ENCODE measurements around the gene KCNK17.

Gene KCNK17

GRCh38 chr6:39274471-39274870 lies 39.7 kb downstream of the KCNK17 start:
- DNase-seq (ENCODE audit: extremely low read depth in 1 of 2, low read depth in 1 of 2) = no peak

DNA sequence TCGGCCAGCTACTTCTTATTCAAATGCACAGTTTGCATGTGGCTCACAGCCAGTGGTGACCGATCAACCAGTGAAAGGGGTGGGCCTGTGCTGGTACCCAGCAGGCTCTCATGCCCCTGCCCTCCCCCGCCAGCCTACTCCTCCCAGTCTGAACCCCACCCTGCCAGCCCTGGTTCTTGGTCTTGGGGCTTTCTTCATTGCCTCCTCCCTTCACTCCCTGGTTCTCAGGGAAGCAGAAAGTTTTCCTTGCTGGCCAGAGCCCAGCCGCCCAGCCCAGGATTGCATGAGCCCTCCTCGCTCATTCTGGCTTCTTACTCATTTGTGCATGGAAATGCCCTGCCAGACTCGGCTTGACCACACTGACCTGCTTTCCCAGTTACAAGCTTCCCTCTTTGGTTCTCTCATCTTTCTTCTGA lies 40.8 kb downstream of the KCNK17 start:
- no peak for DNase-seq (ENCODE audit: extremely low read depth in 1 of 2, low read depth in 1 of 2)

DNA sequence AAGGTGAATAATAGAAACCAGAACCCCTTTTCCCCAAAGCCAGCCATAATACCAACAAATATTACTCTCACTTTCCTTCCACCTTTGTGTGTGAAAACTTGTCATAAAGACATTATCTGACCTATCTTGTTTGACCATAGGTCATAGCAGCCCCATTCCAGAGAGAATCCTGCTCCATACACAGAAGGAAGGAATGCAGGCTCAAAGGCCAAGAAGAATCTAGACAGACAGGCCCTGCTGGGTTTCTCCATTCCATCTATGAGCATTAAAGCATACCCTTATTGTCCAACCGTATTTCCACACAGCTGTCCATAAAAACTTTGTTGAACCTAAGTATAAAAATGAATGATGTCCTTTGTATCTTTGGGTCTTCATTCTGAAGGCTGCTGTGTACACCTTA lies 44.3 kb downstream of the KCNK17 start:
- DNase-seq (ENCODE audit: extremely low read depth in 1 of 2, low read depth in 1 of 2) = no peak

- DNase-seq (ENCODE audit: extremely low read depth in 1 of 2, low read depth in 1 of 2) = no peak
These were observed 45.5 kb downstream of the KCNK17 start for GRCh38 chr6:39268721-39269120.

DNA sequence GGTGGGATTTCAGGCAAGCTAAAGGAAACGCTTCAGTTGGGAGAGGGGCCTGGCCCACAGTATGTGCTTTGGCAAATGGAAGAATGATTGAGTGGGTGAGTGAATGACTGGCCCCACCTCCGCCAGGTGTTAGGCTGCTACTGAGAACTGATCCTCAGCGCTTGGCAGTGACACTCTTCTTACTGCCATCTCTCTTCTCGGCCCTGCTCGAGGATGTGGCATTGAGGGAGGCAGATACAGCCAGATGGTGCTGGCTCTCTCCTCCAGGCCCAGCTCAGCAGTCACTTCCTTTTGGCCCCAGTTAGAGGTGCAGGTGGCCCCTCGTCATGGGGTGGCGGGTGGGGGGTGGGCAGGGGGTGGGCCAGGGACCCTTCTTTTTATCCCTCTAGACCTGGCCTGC lies 46.0 kb downstream of the KCNK17 start:
- no peak for DNase-seq (ENCODE audit: extremely low read depth in 1 of 2, low read depth in 1 of 2)

DNA sequence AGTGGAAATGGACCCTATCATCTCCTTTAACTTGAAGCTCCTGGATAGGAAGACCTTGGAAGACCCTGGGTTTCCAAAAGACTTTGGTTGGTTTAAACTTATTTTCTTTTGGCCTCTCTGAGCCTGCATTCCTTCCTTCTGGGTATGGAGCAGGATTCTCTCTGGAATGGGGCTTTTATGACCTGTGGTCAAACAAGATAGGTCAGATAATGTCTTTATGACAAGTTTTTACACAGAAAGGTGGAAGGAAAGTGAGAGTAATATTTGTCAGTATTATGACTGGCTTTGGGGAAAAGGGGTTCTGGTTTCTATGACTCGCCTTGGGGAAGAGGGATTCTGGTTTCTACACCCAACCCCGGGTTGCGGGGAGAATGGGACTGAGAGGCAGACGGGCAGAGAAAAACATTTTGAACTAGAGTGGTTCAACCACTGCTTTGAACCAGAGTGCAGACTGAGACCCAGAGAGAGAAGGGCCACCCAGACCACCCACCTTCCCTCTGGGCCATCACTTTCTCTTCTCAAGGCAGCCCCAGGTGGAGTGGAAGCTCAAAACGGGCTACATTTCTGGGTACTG lies 47.4 kb downstream of the KCNK17 start:
- DNase-seq (ENCODE audit: extremely low read depth in 1 of 2, low read depth in 1 of 2) = no peak

DNA sequence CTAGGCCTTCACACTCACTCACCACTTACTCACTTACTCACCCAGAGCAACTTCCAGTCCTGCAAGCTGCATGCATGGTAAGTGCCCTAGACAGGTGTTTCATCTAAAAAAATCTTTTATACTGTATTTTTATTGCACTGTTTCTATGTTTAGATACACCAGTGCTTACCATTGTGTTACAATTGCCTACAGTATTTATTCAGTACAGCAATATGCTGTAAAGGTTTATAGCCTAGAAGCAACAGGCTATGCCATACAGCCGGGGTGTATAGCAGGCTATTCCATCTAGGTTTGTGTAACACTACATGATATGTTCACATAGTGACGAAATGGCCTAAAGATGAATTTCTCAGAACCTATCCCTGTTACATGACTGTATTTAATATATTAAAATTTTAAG lies 47.8 kb downstream of the KCNK17 start:
- DNase-seq (ENCODE audit: extremely low read depth in 1 of 2, low read depth in 1 of 2) = no peak

DNA sequence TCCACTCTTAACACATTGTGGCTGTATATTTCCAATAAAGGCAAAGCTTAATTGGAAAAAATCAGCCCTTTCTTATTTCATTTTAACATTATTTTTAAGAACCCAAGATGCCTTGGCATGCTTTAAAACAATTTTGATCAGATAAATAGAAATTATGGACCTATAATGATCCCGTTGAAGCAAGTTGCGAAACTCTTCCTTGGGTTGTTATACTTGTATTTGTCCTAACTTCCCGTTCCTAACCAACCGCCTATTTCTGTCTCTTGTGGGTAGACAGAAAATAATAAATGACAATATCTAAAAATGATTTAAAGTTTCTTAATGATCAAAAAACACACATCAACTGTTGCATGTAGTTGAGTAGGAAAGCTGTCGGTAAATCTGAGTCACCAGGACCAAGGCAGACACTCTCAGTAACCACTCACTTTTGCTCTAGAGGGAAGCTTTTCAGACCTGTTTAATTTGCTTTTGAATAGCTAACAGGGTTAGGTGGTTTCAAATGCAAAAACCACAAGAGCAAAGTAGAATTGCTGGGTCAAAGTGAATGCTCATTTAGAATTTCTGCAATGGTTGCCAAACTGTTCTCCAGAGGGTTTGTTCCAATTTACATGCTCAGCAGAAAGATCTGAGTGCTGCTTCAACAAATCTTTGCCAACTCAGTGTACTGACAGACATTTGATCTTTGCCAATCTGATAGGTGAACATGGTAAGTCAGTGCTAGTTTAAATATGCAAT lies 50.7 kb downstream of the KCNK17 start:
- DNase-seq (ENCODE audit: extremely low read depth in 1 of 2, low read depth in 1 of 2) = no peak

DNA sequence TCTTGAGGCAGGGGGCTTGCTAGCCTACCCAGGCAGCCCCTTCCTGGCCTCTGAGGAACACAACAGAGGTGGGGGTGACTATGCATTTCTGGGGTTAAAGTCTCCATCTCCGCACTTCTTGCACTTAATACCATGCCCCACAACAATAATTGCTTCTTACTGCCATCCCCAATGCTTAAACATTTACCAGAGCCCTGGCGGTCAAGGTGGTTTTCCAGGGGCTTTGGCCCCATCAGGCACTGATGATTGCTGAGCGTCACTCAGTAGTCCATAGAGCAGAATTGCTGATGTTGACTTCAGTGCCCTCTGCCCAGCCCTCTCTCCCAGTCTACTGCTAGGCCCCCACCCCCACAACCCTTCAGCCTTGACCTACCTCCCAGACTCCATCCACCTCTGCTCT lies 52.5 kb downstream of the KCNK17 start:
- DNase-seq (ENCODE audit: extremely low read depth in 1 of 2, low read depth in 1 of 2) = no peak

GRCh38 chr6:39260953-39261352 lies 53.3 kb downstream of the KCNK17 start:
- no peak for DNase-seq (ENCODE audit: extremely low read depth in 1 of 2, low read depth in 1 of 2)

GRCh38 chr6:39260456-39260855 lies 53.8 kb downstream of the KCNK17 start:
- DNase-seq (ENCODE audit: extremely low read depth in 1 of 2, low read depth in 1 of 2) = no peak

DNA sequence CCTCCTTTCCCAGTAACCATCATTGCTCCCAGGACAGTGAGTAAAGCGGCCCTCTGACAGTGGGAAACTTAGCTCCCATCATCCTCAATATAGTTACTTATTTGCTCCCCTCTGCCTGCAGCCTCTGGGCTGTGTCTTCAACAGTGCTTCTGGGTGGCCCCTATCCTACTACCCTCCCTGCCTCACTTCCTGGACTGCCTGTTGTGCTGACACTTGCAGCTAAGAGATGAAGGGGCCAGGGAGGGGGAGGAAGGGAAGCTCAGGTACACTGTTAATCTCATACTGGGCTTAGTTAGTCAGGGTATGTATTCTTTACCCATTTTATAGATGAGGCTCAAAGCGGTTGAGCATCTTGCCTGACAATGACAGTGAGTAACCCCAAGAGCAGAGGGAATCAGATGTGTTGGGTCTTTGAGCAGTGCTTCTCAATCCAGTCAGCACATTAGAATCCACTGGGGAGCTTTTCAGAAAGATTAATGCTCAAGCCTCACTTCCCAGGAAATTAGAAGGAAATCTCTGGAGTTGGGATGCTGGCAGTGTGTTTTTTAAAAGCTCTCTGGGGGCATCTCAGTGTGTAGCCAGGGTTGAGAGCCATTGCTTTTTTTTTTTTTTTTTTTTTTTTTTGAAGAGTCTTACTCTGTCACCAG lies 57.8 kb downstream of the KCNK17 start:
- DNase-seq (ENCODE audit: extremely low read depth in 1 of 2, low read depth in 1 of 2) = no peak

- DNase-seq (ENCODE audit: extremely low read depth in 1 of 2, low read depth in 1 of 2) = no peak
These were observed 59.2 kb downstream of the KCNK17 start for GRCh38 chr6:39254999-39255535.

GRCh38 chr6:39251406-39251805 lies 62.8 kb downstream of the KCNK17 start:
- no peak for DNase-seq (ENCODE audit: extremely low read depth in 1 of 2, low read depth in 1 of 2)

- no peak for DNase-seq (ENCODE audit: extremely low read depth in 1 of 2, low read depth in 1 of 2)
These were observed 63.7 kb downstream of the KCNK17 start for GRCh38 chr6:39250507-39250906.

GRCh38 chr6:39249278-39249677 lies 64.9 kb downstream of the KCNK17 start:
- DNase-seq (ENCODE audit: extremely low read depth in 1 of 2, low read depth in 1 of 2) = no peak
